HG03469 (cell line): ENCODE data around the gene ROGDI.

Experiments
- ATAC-seq: cut with Tn5 transposase; IDR thresholded peaks from one replicate; pipeline ENCODE4 v1.9.1; 2021; ENCODE audit warnings: mild to moderate bottlenecking, moderate library complexity, moderate number of reproducible peaks; ENCODE audit not compliant: unreplicated experiment

The ROGDI gene

DNA sequence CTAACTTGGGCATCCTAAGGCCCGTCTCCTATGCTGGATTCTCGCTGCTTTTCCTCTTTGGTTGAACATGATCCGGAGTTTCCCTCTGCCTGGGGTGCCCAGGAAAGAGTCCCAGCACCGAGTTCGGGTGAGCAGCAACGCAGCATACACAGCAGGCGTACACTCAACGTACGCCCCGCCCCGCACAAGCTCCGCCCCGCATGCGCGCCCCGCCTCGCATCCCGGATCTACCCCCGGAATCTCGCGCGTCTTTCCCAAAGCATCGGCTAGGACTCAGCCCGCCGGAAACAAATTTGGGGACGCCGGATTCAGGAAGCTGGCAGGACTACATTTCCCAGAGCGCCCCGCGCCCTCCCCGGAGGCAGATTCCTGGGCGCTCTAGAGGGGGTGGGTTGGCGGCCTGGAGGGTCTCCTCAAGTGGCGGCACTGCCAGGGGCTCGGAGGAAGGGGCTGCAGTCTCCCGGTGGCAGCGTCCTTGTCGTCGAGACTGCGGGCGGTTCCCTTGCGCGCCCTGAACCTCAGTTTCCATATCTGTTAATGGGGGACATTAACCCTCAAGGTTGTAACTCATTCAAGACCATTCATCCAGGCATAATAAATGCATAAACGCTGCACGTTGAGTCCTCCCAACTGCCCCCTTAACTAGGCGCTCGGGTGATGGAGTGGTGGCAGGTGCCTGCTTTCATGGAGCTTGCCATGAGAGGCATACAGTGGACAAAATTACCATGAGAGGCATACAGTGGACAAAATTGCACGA, 33.7 kb downstream of the ROGDI start:
- peak; percentile 51 for ATAC-seq

DNA sequence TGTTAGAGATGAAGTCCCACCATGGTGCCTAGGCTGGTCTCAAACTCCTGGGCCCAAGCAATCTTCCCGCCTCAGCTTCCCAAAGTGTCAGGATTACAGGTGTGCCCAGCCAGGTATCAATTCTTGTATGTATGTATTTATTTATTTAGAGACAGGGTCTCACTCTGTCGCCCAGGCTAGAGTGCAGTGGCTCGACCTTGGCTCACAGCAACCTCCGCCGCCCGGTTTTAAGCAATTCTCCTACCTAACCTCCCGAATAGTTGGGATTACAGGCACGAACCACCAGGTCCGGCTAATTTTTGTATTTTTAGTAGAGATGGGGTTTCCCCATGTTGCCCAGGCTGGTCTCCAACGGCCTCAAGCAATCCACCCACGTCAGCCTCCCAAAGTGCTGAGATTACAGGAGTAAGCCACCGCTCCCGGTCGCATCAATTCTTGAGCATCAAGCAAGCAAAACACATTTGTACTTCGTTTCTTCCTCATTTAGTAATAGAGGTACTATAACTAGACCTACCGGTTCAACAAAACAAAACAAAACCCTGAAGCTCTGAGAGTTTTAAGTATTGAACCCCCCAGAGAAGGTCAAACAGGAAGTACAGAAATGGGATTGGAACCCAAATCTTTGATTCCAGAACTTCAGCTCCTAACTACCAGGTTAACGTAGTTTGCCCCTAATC, 34.4 kb downstream of the ROGDI start:
- ATAC-seq: no peak

DNA sequence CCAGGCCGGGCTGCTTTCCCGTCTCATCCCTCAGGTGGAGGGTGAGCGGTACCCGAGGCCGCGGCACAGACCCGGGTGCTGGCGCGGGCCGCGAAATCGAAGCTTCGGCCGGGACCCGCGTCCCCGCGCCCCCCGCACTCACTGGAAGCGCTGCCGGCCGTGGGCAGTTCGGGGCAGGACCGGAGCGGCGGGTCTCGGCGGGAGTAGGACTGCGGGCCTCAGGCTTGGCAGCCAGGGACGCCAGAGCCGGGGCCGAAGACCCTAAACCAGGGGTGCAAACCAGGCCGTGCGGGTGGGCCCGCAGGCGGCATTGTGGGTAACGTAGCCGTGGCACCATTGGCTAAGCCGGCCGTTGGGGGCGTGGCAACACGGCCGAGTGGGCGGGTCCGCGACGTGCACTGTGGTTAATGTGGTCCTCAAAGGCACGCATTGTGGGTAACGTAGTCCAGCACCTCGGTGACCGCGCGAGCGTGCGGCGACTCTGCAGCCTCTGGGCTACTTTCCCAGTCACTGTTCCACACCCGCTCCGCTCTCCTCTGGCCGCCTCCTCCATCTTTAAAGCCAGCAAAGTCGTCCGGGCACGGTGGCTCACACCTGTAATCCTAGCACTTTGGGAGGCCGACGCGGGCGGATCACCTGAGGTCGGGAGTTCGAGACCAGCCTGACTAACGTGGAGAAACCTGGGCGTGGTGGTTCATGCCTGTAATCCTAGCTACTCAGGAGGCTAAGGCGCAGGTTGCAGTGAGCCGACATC, 35.4 kb downstream of the ROGDI start, which contains the start of gene ZNF500:
ZNF500 (minus strand) TSS at position 288 of the 754 bp plus-strand sequence. CDS start 1,184 bp downstream, outside the sequence.
- ATAC-seq: peak; percentile 77

- ATAC-seq: no peak
Measured at GRCh38 chr16:4765511-4766474, 36.6 kb downstream of the ROGDI start.

DNA sequence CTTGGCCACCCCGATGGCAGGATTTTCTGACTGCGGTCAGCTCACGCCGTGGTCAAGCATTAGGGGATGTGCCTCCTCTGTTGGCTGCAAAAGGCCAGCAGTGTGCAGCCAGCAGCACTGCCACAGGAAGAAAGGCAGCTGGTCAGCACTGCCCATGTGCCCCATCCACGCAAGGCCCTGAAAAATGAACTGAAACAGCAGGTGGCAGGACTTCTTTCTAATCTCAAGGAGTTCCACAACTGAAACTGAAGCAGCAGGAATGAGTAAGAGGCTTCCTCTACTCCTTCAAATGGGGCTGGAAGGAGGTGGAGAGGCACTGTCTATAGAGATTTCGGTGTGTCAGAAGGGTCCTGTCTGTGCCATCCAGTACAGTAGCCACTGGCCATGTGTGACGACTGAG, 38.6 kb downstream of the ROGDI start:
- ATAC-seq: no peak

GRCh38 chr16:4762205-4762604, 40.2 kb downstream of the ROGDI start:
- no peak for ATAC-seq

DNA sequence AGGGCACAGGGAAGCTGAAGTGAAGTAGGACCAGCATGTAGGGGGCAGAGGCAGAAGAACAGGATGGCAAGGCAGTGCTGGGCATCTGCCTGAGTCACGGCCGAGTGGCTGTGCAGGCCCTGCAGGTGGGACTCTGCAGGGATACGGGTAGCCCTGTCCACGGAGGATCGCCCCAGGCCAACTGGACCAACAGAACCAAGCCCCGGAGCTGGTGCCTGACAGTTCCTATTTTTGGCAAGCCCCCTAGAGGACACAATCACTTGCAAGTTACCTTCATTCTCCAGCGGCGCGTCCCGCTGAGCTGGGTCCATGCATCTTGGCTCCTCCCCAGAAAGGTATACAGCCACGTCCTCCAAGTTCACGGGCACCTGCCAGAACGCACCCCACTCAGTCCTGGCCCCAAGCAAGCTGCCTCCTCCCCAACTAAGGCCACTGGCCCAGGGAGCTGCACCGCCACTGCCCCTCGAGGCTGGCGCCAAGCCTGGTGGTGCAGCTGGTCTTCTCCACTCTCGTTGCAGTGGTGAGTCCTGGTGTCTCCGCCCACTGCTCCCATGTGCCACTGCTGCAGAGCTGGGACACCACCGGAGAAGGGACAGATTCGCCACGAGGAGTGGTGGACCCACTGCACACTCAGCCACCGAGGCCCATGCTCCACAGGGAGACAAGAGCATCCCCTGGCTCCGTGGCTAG, 42.1 kb downstream of the ROGDI start:
- ATAC-seq: no peak

GRCh38 chr16:4755687-4756086, 46.7 kb downstream of the ROGDI start:
- no peak for ATAC-seq

DNA sequence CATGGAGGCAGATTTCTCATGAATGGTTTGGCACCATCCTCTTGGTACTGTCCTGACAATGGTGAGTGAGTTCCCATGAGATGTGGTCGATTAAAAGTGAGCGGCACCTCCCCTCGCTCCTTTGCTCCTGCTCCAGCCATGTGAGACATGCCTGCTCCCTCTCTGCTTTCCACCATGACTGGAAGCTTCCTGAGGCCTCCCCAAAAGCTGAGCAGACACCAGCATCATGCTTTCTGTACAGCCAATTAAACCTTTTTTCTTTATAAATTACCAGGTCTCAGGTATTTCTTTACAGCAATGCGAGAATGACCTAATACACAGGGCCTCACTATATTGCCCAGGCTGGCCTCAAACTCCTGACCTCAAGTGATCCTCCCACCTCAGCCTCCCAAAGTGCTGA, 47.6 kb downstream of the ROGDI start:
- ATAC-seq: no peak

- ATAC-seq: no peak
Measured at GRCh38 chr16:4753227-4753626, 49.2 kb downstream of the ROGDI start.

GRCh38 chr16:4752351-4753100, 49.9 kb downstream of the ROGDI start:
- no peak for ATAC-seq

DNA sequence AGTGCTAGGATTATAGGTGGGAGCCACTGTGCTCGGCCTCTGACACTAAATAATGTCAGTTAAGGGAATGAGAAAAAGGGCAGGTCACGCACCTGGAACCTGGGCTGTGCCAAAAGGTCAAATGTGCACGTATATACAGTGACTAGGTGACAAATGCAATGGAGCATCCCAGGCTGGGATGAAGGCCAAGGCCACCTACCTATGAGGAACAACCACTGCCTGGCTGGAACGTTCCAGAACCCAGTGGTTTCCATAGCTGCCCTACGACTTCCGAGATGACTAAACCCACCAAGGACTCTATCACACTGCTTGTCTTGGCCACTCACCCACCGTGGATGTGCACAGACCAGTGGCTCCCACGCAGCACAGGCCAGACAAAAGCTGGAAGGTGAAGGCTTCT, 51.5 kb downstream of the ROGDI start:
- no peak for ATAC-seq

DNA sequence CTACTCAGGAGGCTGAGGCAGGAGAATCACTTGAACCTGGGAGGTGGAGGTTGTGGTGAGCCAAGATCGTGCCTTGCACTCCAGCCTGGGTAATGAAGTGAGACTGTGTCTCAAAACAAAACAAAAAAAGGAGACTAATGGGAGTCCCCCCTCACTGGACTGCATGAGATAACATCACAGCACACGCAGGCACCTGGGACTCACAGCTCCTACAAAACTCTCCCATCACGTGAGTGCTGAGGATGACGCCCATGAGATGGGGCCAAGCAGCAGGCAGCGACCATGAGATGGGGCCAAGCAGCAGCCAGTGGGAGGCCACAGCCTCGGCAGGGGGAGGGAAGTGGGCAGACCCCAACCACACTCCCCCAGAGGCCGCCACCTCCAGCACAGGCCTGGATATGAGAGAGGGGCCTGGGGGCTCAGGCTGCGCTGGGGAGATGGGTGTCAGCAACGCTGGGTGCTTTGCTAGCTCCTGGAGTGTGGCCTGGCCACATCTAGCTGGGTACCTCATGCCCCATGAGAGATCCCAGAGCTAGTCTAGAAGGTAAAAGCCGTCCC, 52.7 kb downstream of the ROGDI start:
- ATAC-seq: no peak

- no peak for ATAC-seq
Measured at GRCh38 chr16:4748682-4749411, 53.6 kb downstream of the ROGDI start.

- ATAC-seq: no peak
Measured at GRCh38 chr16:4747906-4748681, 54.3 kb downstream of the ROGDI start.

- ATAC-seq: no peak
Measured at GRCh38 chr16:4746991-4747574, 55.4 kb downstream of the ROGDI start.
